ENCODE results near the gene SPATA32. TPM values are rescaled to one million over a fixed set of nuclear protein-coding genes. Genes with fewer than 3 reads are reported as not detected.

SPATA32 gene
- total RNA-seq = not detected in 2 replicates

GRCh38 chr17:45261577-45262515, at the start of gene SPATA32:
Gene SPATA32 (minus strand): TSS chr17:45262094. CDS start chr17:45262016, 78 bp downstream.

GRCh38 chr17:45221081-45222013, 40.5 kb downstream of the SPATA32 start, which contains the start of gene FMNL1:
Gene FMNL1 (plus strand): TSS chr17:45221885. CDS start chr17:45222125, 240 bp downstream.

Other genes starting within 250 kb of the SPATA32 start
- gene DCAKD, start 210.5 kb downstream of the SPATA32 start, total RNA-seq = 70.5 and 77.2 TPM in 2 replicates
- gene NMT1, start 200.8 kb downstream of the SPATA32 start, total RNA-seq = 57.2 and 66.6 TPM in 2 replicates
- gene PLCD3, start 129.6 kb downstream of the SPATA32 start, total RNA-seq = 17.1 and 26.1 TPM in 2 replicates
- gene ACBD4, start 126.4 kb downstream of the SPATA32 start, total RNA-seq = 5.9 and 7.1 TPM in 2 replicates
- gene HEXIM1, start 113.6 kb downstream of the SPATA32 start, total RNA-seq = 10.4 and 11.9 TPM in 2 replicates
- gene HEXIM2, start 100.2 kb downstream of the SPATA32 start, total RNA-seq = 9.7 and 10.9 TPM in 2 replicates
- 2.7 and 4.0 TPM in 2 replicates for gene FMNL1, start 40.2 kb downstream of the SPATA32 start, total RNA-seq
- gene MAP3K14, start 54.9 kb upstream of the SPATA32 start, total RNA-seq = 4.3 and 4.4 TPM in 2 replicates
- 0.59 and 2.4 TPM in 2 replicates for gene ARHGAP27, start 170.8 kb upstream of the SPATA32 start, total RNA-seq
- 13.4 and 14.0 TPM in 2 replicates for gene PLEKHM1, start 228.6 kb upstream of the SPATA32 start, total RNA-seq

Data from bronchus fibroblast of lung (primary cell).